Colon (tissue), 2 donors: ENCODE data around the gene OR52E6.

Source experiments
- FAIRE-seq: peaks from 2 replicates; lab custom pipeline; 2012; peaks lifted over from hg19 to GRCh38; lab: Jason Lieb, UNC
- donor health status: control.
- donor health status: control.

The OR52E6 gene

GRCh38 chr11:5841797-5842196, at the start of gene OR52E6:
TSS of gene OR52E6 (minus strand) at chr11:5841897. CDS start at chr11:5841897, 0 bp downstream.
- no peak for FAIRE-seq

- no peak for FAIRE-seq
Measured at GRCh38 chr11:5891216-5891800, 49.6 kb upstream of the OR52E6 start.

DNA sequence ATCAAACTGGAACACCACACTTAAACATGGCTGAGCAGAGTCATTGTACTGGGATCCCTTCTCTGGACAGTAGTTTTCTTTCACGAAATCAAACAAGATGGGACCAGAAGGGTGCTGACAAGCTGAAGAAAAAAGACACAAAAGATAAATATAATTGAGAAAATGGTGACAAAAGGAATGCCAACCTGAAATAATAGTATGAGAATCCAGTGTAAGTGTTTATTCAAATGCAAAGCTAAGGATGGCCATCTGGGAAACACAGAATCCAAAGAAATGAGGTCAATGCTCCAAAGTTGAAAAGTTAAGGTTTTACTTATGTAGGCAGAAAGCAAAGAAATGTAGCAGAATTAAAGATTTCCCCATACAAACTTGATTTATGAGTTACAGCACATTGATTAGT, 46.0 kb upstream of the OR52E6 start:
- no peak for FAIRE-seq

- FAIRE-seq = no peak
Measured at GRCh38 chr11:5887172-5887571, 45.5 kb upstream of the OR52E6 start.

GRCh38 chr11:5881756-5882155, 40.1 kb upstream of the OR52E6 start:
- FAIRE-seq = no peak

- no peak for FAIRE-seq
Measured at GRCh38 chr11:5880329-5880728, 38.6 kb upstream of the OR52E6 start, which contains the start of gene OR52E4. TSS of gene OR52E4 (plus strand) at chr11:5880629. CDS start at chr11:5884293, 3,664 bp downstream.

GRCh38 chr11:5878564-5878963, 36.9 kb upstream of the OR52E6 start:
- FAIRE-seq = no peak

GRCh38 chr11:5865826-5866225, 24.1 kb upstream of the OR52E6 start:
- FAIRE-seq = no peak

DNA sequence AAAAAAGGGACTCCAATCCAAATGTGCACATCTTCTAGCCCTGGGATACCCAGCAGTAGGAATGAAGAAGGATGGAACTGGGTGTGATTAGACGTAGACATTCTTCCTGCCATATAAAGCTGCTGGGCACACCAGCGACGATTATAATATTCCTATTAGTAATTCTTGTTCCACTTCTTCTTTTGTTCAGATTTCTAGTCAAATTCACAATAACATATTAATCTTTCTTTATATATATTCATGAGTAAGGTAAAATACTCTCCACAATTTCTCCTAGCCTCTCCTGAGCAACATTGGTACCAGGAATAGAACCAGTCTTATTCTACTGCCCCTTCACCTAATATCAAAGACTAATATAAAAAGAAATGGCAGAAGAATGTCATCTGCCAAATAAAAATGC, 15.9 kb upstream of the OR52E6 start, which contains the start of gene OR52E8:
OR52E8 (minus strand) TSS at position 101 of the 400 bp plus-strand sequence; CDS start at position 101, 0 bp downstream.
- no peak for FAIRE-seq

DNA sequence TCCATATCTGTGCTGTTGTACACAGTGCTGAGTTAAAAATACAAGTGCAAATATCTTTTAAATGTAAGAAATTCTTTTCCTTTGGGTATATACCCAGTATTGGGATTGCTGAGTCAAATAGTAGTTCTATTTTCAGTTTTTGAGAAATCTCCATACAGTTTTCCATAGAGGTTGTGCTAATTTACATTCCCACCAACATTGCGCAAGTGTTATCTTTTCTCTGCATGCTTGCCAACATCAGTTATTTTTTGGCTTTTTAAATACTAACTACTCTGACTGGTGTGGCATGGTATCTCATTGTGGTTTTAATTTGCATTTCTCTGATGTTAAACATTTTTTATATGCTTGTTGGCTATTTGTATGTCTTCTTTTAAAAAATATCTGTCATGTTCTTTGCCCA, 9.3 kb upstream of the OR52E6 start:
- no peak for FAIRE-seq

- FAIRE-seq = no peak
Measured at GRCh38 chr11:5847711-5848110, 6.0 kb upstream of the OR52E6 start.

DNA sequence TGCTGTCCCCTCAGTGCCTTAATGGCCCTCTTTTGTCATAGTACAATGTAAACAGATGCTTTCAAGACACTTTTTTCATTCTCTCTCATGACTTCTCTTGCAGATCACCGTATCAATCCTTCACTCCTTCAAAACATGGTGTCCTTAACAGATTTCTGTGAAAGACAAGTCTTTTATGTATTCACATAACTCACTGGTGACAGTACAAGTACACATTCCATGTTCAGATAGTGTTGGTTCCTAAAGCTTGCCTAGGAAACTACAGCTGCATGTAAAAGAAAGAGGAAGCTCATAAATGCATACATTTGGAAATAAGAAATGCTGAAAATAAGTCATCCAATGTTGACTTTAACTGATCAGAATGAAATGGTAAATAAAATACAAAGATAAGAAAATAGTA, 5.0 kb upstream of the OR52E6 start:
- no peak for FAIRE-seq

DNA sequence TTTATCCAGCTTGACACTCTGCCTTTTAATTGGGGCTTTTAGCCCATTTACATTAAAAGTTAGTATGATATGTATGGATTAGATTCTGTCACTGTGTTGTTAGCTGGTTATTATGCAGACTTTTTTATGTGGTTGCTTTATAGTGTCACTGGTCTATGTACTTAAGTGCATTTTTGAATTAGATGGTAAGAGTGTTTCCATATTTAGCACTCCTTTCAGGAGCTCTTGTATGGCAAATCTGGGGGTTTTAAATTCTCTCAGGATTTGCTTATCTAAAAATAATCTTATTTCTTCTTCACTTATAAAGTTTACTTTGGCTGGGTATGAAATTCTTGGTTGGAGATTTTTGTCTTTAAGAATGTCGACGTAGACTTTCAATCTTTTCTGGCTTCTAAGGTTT, 4.0 kb downstream of the OR52E6 start:
- FAIRE-seq = no peak

DNA sequence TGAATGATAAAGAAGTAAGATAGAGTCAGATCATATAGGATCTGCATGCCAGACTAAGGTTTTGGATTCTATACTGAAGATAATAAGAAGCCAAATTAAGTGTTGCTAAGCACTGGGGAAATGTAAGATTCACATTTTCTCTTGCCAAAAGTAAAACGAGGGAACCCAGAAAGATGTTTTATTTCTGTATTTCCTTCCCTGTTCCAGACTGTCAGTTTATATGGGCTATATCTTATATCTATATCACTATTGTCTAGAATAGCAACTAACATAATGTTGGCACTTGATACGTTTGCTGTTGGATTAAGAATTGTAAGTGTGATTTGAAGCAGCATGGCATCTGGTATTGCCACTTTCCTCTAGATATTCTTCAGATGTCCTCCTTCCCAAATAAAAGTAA, 8.3 kb downstream of the OR52E6 start:
- FAIRE-seq = no peak

DNA sequence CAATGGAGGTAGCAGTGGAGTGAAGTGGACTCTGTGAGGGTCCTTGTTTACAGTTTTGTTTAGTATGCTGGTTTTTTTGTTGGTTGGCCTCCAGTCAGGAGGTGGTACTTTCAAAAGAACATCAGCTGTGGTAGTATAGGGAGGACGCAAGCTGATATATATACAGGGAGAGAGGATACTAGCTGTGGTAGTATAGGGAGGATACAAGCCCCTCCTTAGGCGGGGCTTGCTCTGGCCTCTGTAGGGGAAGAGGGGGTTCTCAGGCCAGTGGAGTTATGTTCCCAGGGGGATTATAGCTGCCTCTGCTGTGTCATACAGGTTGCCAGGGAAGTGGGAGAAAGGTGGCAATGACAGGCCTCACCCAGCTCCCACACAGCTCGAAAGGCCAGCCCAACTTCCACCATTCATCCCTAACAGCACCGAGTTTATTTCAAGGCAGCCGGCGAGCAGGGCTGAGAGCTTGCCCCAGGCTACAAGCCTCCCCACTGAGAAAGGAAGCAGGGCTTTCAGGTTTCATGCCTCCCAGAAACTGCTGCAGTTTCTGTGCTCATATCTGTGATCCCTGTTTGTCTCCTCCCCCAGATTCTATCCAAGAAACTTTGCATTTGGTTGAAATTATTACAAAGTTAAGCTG, 10.4 kb downstream of the OR52E6 start:
- no peak for FAIRE-seq

DNA sequence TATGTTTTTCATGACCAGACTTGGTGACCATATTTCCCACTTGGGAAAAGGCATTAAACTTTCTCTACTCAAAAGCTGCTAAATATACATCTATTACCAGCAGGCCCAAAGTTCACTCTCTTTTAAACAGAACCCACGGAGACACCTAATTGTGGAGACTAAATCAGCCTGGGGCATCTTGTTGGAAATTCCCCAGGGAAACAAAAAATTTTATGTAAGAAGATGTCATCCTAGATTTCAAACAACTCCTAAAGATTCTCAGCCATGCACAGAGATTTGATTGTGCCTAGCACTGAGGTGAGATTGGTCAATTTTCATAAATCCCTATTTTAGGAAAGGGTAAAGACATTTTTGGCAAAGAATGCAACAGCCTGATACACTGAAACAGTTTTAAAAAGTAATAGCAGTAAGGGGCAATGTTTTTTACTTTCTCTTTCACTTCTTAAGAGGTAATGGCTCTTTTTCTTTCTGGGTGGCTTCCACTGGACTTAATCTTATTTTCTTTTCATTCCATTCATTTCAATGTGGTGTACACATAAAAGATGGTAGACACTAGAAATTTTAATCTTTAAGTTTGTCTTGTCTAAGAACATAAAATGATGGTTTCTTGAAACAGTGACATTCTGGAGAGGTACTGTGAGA, 23.3 kb downstream of the OR52E6 start:
- FAIRE-seq = no peak

DNA sequence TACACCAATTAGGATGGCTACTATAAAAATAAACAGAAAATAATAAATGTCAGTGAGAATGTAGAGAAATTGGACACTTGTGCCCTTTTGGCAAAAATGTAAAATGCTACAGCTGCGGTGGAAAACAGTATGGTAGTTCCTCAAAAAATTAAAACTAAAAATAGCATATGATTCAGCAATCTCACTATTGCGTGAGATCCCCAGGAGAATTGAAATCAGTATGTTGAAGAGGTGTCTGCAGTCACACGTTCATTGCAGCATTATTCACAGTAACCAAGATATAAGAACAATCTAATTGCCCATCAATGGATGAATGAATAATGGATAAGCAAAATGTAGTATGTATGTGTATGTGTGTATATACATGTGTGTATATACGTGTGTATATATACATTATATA, 26.2 kb downstream of the OR52E6 start:
- no peak for FAIRE-seq

GRCh38 chr11:5809905-5810795, 31.5 kb downstream of the OR52E6 start:
- no peak for FAIRE-seq

DNA sequence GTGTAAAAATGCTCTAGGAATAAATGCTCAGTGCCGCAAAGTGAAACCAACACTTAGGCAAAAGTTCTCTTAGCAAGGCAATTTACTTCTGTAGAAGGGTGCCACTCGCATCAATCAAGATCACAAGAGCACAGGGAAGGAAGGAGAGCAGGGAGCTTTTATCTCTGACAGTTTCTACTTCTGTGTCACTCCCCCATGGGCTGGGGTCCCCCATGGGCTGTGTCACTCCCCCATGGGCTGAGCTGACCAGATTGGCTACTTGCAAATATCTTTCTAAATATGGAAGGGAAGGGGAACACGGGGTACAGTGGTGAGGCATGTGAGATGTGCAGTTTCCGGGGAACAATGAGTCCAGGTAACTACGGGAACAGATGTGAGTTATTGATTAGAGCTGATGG, 32.6 kb downstream of the OR52E6 start:
- FAIRE-seq = no peak

GRCh38 chr11:5808500-5809121, 33.1 kb downstream of the OR52E6 start, which contains the start of gene OR52N2:
TSS of gene OR52N2 (plus strand) at chr11:5808924. CDS start at chr11:5820336, 11,412 bp downstream.
- no peak for FAIRE-seq

GRCh38 chr11:5807580-5807979, 34.1 kb downstream of the OR52E6 start:
- no peak for FAIRE-seq

- FAIRE-seq = no peak
Measured at GRCh38 chr11:5803982-5804381, 37.7 kb downstream of the OR52E6 start.
